K562 (cell line): ENCODE results near the gene RERE. TPM values are rescaled to one million over a fixed set of nuclear protein-coding genes. Genes with fewer than 3 reads are reported as not detected.

Experiments used
- RB1 ChIP-seq: fragments of 450-650 bp; IDR thresholded peaks from 2 replicates; pipeline ENCODE4 v1.6.1; 2017; ENCODE audit warnings: low read depth, mild to moderate bottlenecking
- polyA plus RNA-seq, 8 experiments: library from polyadenylated mRNA; depleted of rRNA in 4 of 8; stranded (reverse) in 5 of 8; unstranded in 3 of 8; fragments of >200 nt; fragmentation: Nextera tagmentation in 2 of 8; fragmentation: Illumina TruSeq in 1 of 8; extraction: Ambion mirVana in 2 of 8; extraction: Trizol in 1 of 8; gene quantifications; 2 replicates each; pipeline versions ENCODE4 v1.2.1 to v1.2.3, GENCODE V29; 2011 to 2014; ENCODE audit warnings: inconsistent platforms in 1 of 8, missing spikeins in 1 of 8
- total RNA-seq, 7 experiments: library from RNA; depleted of rRNA in 6 of 7; stranded (reverse); fragments of >200 nt in 6 of 7; fragmentation: Illumina TruSeq in 2 of 7; extraction: Trizol in 2 of 7; gene quantifications; 2 replicates each; pipeline versions ENCODE4 v1.2.1 to v1.2.3, GENCODE V29; 2011 to 2021; ENCODE audit warnings: low replicate concordance in 1 of 7
- TF ChIP-seq, protein P1 (sequence below), 2 experiments: fragments of 450-650 bp; formaldehyde crosslinking in 1 of 2; IDR thresholded peaks; 2 replicates each; pipeline versions ENCODE4 v1.4.0 to v1.6.1; 2014 to 2020; ENCODE audit warnings: mild to moderate bottlenecking in 2 of 2, borderline replicate concordance in 1 of 2, low read depth in 1 of 2

Gene RERE
- total and polyA plus RNA-seq, 9 of the 15 experiments (the other 6 are each of a cell fraction or from before 2014, with no cell fraction given), result 3.0 to 51.5 (median 13.4) TPM

DNA sequence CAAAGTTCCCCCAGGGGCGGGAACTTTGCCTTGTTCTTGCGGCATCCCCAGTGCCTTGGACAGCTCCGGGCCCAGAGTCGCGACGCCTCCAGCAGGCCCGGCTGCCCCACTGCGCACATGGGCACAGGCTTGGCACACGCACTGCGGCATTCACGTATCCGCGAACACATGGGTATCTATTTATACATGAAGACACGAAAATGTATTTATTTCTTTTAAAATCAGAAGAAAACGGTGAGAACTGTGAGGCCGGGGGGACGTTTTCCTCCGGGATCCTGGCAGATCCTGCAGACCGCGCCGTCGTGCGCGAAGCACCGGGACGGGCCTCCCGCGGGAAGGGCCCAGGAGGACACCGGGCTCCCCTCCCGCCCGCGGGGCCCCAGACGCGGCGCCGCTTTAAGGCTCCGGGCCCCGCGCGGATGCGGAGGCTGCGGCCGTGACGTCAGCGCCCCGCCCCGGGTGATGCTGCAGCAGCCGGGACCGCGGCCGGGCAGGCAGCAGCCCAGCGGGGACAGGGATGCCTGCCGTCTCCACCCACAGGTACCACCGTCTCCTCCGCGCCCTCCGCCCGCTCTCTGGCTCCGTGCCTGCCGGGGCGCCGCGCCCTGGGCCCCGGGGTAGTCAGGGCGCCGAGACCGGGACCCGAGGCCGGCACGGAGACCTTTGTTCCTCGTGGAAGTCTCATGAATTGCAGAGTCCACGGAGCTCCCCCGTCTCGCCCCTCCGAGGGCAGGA lies 499.6 kb downstream of the RERE start, which contains the start of gene SLC45A1 (continued):
- TF ChIP-seq, protein P1, sequence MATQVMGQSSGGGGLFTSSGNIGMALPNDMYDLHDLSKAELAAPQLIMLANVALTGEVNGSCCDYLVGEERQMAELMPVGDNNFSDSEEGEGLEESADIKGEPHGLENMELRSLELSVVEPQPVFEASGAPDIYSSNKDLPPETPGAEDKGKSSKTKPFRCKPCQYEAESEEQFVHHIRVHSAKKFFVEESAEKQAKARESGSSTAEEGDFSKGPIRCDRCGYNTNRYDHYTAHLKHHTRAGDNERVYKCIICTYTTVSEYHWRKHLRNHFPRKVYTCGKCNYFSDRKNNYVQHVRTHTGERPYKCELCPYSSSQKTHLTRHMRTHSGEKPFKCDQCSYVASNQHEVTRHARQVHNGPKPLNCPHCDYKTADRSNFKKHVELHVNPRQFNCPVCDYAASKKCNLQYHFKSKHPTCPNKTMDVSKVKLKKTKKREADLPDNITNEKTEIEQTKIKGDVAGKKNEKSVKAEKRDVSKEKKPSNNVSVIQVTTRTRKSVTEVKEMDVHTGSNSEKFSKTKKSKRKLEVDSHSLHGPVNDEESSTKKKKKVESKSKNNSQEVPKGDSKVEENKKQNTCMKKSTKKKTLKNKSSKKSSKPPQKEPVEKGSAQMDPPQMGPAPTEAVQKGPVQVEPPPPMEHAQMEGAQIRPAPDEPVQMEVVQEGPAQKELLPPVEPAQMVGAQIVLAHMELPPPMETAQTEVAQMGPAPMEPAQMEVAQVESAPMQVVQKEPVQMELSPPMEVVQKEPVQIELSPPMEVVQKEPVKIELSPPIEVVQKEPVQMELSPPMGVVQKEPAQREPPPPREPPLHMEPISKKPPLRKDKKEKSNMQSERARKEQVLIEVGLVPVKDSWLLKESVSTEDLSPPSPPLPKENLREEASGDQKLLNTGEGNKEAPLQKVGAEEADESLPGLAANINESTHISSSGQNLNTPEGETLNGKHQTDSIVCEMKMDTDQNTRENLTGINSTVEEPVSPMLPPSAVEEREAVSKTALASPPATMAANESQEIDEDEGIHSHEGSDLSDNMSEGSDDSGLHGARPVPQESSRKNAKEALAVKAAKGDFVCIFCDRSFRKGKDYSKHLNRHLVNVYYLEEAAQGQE (IDR thresholded peaks at IDR 0.05; ENCODE audit: borderline replicate concordance), result 0 out of 2 replicates have a peak, but pooled peaks have one; percentile 6
- TF ChIP-seq, protein P1 (CRISPR knock-in tag; IDR thresholded peaks at IDR 0.05; ENCODE audit: low read depth), result no peak
- peak; percentile 73; the same call in 1 of the 2 replicates for TF ChIP-seq RB1
